Measurements from ENCODE around the gene C1orf167. TPM values are rescaled to one million over a fixed set of nuclear protein-coding genes. Genes with fewer than 3 reads are reported as not detected.

C1orf167 gene
- total and polyA plus RNA-seq, 2 of the 13 experiments (the other 11 are each of a cell fraction or from before 2014, with no cell fraction given), result not detected

- TF ChIP-seq ZNF687 (CRISPR knock-in tag; IDR thresholded peaks at IDR 0.05) (peak; percentile 69), ZSCAN25 (CRISPR knock-in tag; IDR thresholded peaks at IDR 0.05) (peak; percentile 96), MYPOP (CRISPR knock-in tag; IDR thresholded peaks at IDR 0.05) (no peak), ZNF761 (CRISPR knock-in tag; conservative IDR thresholded peaks at IDR 0.05) (0 out of 2 replicates have a peak, but pooled peaks have one; percentile 40), DDIT3 (CRISPR knock-in tag; IDR thresholded peaks at IDR 0.05) (no peak), JUNB (CRISPR knock-in tag; IDR thresholded peaks at IDR 0.05; ENCODE audit: borderline replicate concordance) (no peak), MTF2 (CRISPR knock-in tag; IDR thresholded peaks at IDR 0.05; ENCODE audit: borderline replicate concordance) (peak; percentile 35; the same call in 1 of the 2 replicates), TEAD3 (CRISPR knock-in tag; optimal IDR thresholded peaks at IDR 0.05; ENCODE audit: borderline replicate concordance) (peak; percentile 7), ZNF430 (CRISPR knock-in tag; IDR thresholded peaks at IDR 0.05) (0 out of 2 replicates have a peak, but pooled peaks have one; percentile 32), MAX (IDR thresholded peaks at IDR 0.05) (peak; percentile 52; the same call in 1 of the 2 replicates), PBX3 (CRISPR knock-in tag; IDR thresholded peaks at IDR 0.05; ENCODE audit: borderline replicate concordance) (no peak), ZSCAN5A (CRISPR knock-in tag; IDR thresholded peaks at IDR 0.05; ENCODE audit: borderline replicate concordance) (no peak), HNRNPH1 (optimal IDR thresholded peaks at IDR 0.05; ENCODE audit: low read depth, low read length) (no peak), HDAC2 (CRISPR knock-in tag; IDR thresholded peaks at IDR 0.05) (no peak), ZNF564 (CRISPR knock-in tag; IDR thresholded peaks at IDR 0.05) (no peak; the same call in 1 of the 2 replicates), ZNF574 (CRISPR knock-in tag; IDR thresholded peaks at IDR 0.05) (peak; percentile 41; the same call in 1 of the 2 replicates), ZNF605 (CRISPR knock-in tag; IDR thresholded peaks at IDR 0.05) (peak; percentile 52; the same call in 1 of the 2 replicates)
These were observed 42.5 kb upstream of the C1orf167 start (continued) for GRCh38 chr1:11719313-11720032.

Data from HepG2 (cell line).